ENCODE results near the gene OS9. TPM values are rescaled to one million over a fixed set of nuclear protein-coding genes. Genes with fewer than 3 reads are reported as not detected.
"Not testable (repeated sequence)": the region's sequence is repeated elsewhere in the genome, so short reads cannot be mapped to it uniquely, and the experiment has no call there.

The OS9 gene
- polyA plus RNA-seq, 2 donors: 106 to 120 TPM

- H3K27ac ChIP-seq (ENCODE audit: low read depth in 2 of 2, low read length in 1 of 2): no peak overlapping the region
- H3K4me1 ChIP-seq (ENCODE audit: control insufficient read depth in 2 of 2, insufficient read depth in 2 of 2, low read length in 1 of 2): peaks cover 0 to 3% of the 10 kb centered on the region in 2 donors
- 84 to 87% methylated on average over 11 of the region's 11 CpGs for WGBS, 2 donors
- no peaks in the 10 kb centered on the region for H3K27me3 ChIP-seq (ENCODE audit: control insufficient read depth in 1 of 2, insufficient read depth in 2 of 2, low read length in 2 of 2)
- no peaks in the 10 kb centered on the region for H3K9me3 ChIP-seq (ENCODE audit: control insufficient read depth in 2 of 2, insufficient read depth in 1 of 2, low read depth in 1 of 2, low read length in 1 of 2)
- H3K4me3 ChIP-seq (ENCODE audit: low read depth in 1 of 2, low read length in 2 of 2): no peak overlapping the region
- H3K36me3 ChIP-seq (ENCODE audit: control insufficient read depth in 2 of 2, insufficient read depth in 2 of 2, low read length in 1 of 2): peaks cover 12 to 41% of the 10 kb centered on the region in 2 donors
These were observed 27.0 kb downstream of the OS9 start for GRCh38 chr12:57720606-57721595.

GRCh38 chr12:57721846-57722608 is 28.1 kb downstream of the OS9 start:
- 94 to 95% methylated on average over 16 of the region's 16 CpGs for WGBS, 2 donors
- not testable (repeated sequence) for H3K27ac ChIP-seq (ENCODE audit: low read depth in 2 of 2, low read length in 1 of 2); H3K4me1 ChIP-seq (ENCODE audit: control insufficient read depth in 2 of 2, insufficient read depth in 2 of 2, low read length in 1 of 2); H3K4me3 ChIP-seq (ENCODE audit: low read depth in 1 of 2, low read length in 2 of 2); H3K9me3 ChIP-seq (ENCODE audit: control insufficient read depth in 2 of 2, insufficient read depth in 1 of 2, low read depth in 1 of 2, low read length in 1 of 2); H3K27me3 ChIP-seq (ENCODE audit: control insufficient read depth in 1 of 2, insufficient read depth in 2 of 2, low read length in 2 of 2)
- peaks cover 12 to 32% of the 10 kb centered on the region in 2 donors for H3K36me3 ChIP-seq (ENCODE audit: control insufficient read depth in 2 of 2, insufficient read depth in 2 of 2, low read length in 1 of 2)

- no peak overlapping the region for H3K27ac ChIP-seq (ENCODE audit: low read depth in 2 of 2, low read length in 1 of 2)
- peaks cover 12 to 29% of the 10 kb centered on the region in 2 donors for H3K36me3 ChIP-seq (ENCODE audit: control insufficient read depth in 2 of 2, insufficient read depth in 2 of 2, low read length in 1 of 2)
- WGBS, 2 donors: 55 to 61% methylated on average over 11 of the region's 11 CpGs
These were observed 29.0 kb downstream of the OS9 start for GRCh38 chr12:57722716-57723629.

GRCh38 chr12:57723630-57723962 is 29.7 kb downstream of the OS9 start:
- WGBS, 2 donors: 66 to 83% methylated on average over 2 of the region's 2 CpGs
- no peaks in the 10 kb centered on the region for H3K27me3 ChIP-seq (ENCODE audit: control insufficient read depth in 1 of 2, insufficient read depth in 2 of 2, low read length in 2 of 2)
- H3K4me1 ChIP-seq (ENCODE audit: control insufficient read depth in 2 of 2, insufficient read depth in 2 of 2, low read length in 1 of 2): peaks cover 8 to 11% of the 10 kb centered on the region in 2 donors
- no peak overlapping the region for H3K27ac ChIP-seq (ENCODE audit: low read depth in 2 of 2, low read length in 1 of 2)
- no peak overlapping the region for H3K4me3 ChIP-seq (ENCODE audit: low read depth in 1 of 2, low read length in 2 of 2)
- H3K9me3 ChIP-seq (ENCODE audit: control insufficient read depth in 2 of 2, insufficient read depth in 1 of 2, low read depth in 1 of 2, low read length in 1 of 2): no peaks in the 10 kb centered on the region
- H3K36me3 ChIP-seq (ENCODE audit: control insufficient read depth in 2 of 2, insufficient read depth in 2 of 2, low read length in 1 of 2): peaks cover 8 to 25% of the 10 kb centered on the region in 2 donors

More at GRCh38 chr12:57722716-57723629, 29.0 kb downstream of the OS9 start:
- no peaks in the 10 kb centered on the region for H3K9me3 ChIP-seq (ENCODE audit: control insufficient read depth in 2 of 2, insufficient read depth in 1 of 2, low read depth in 1 of 2, low read length in 1 of 2)
- H3K27me3 ChIP-seq (ENCODE audit: control insufficient read depth in 1 of 2, insufficient read depth in 2 of 2, low read length in 2 of 2): no peaks in the 10 kb centered on the region
- peaks cover 8 to 11% of the 10 kb centered on the region in 2 donors for H3K4me1 ChIP-seq (ENCODE audit: control insufficient read depth in 2 of 2, insufficient read depth in 2 of 2, low read length in 1 of 2)
- H3K4me3 ChIP-seq (ENCODE audit: low read depth in 1 of 2, low read length in 2 of 2): no peak overlapping the region

GRCh38 chr12:57724003-57724935 is 30.3 kb downstream of the OS9 start:
- WGBS, 2 donors: 83 to 86% methylated on average over 12 of the region's 12 CpGs

GRCh38 chr12:57724936-57725740 is 31.2 kb downstream of the OS9 start:
- Histone ChIP-seq H3K4me3 (ENCODE audit: low read depth in 1 of 2, low read length in 2 of 2) (no peak overlapping the region), H3K27ac (ENCODE audit: low read depth in 2 of 2, low read length in 1 of 2) (no peak overlapping the region), H3K27me3 (ENCODE audit: control insufficient read depth in 1 of 2, insufficient read depth in 2 of 2, low read length in 2 of 2) (no peaks in the 10 kb centered on the region)

More at GRCh38 chr12:57724003-57724935, 30.3 kb downstream of the OS9 start:
- Histone ChIP-seq H3K27ac (ENCODE audit: low read depth in 2 of 2, low read length in 1 of 2) (no peak overlapping the region), H3K9me3 (ENCODE audit: control insufficient read depth in 2 of 2, insufficient read depth in 1 of 2, low read depth in 1 of 2, low read length in 1 of 2) (no peaks in the 10 kb centered on the region), H3K36me3 (ENCODE audit: control insufficient read depth in 2 of 2, insufficient read depth in 2 of 2, low read length in 1 of 2) (peaks cover 7 to 21% of the 10 kb centered on the region in 2 donors), H3K4me3 (ENCODE audit: low read depth in 1 of 2, low read length in 2 of 2) (no peak overlapping the region), H3K27me3 (ENCODE audit: control insufficient read depth in 1 of 2, insufficient read depth in 2 of 2, low read length in 2 of 2) (no peaks in the 10 kb centered on the region), H3K4me1 (ENCODE audit: control insufficient read depth in 2 of 2, insufficient read depth in 2 of 2, low read length in 1 of 2) (peaks cover 8 to 11% of the 10 kb centered on the region in 2 donors)

GRCh38 chr12:57725851-57726150 is 31.9 kb downstream of the OS9 start:
- peak overlapping the region in 1 of 2 donors; percentile 84 for H3K4me3 ChIP-seq (ENCODE audit: low read depth in 1 of 2, low read length in 2 of 2)
- H3K9me3 ChIP-seq (ENCODE audit: control insufficient read depth in 2 of 2, insufficient read depth in 1 of 2, low read depth in 1 of 2, low read length in 1 of 2): no peaks in the 10 kb centered on the region
- H3K27me3 ChIP-seq (ENCODE audit: control insufficient read depth in 1 of 2, insufficient read depth in 2 of 2, low read length in 2 of 2): no peaks in the 10 kb centered on the region
- peaks cover 0 to 9% of the 10 kb centered on the region in 2 donors for H3K36me3 ChIP-seq (ENCODE audit: control insufficient read depth in 2 of 2, insufficient read depth in 2 of 2, low read length in 1 of 2)
- peak overlapping the region in 1 of 2 donors; percentile 72 for H3K27ac ChIP-seq (ENCODE audit: low read depth in 2 of 2, low read length in 1 of 2)
- H3K4me1 ChIP-seq (ENCODE audit: control insufficient read depth in 2 of 2, insufficient read depth in 2 of 2, low read length in 1 of 2): peaks cover 8 to 11% of the 10 kb centered on the region in 2 donors
- 25 to 30% methylated on average over 10 of the region's 10 CpGs for WGBS, 2 donors

More at GRCh38 chr12:57724936-57725740, 31.2 kb downstream of the OS9 start:
- Histone ChIP-seq H3K36me3 (ENCODE audit: control insufficient read depth in 2 of 2, insufficient read depth in 2 of 2, low read length in 1 of 2) (peaks cover 5 to 15% of the 10 kb centered on the region in 2 donors), H3K4me1 (ENCODE audit: control insufficient read depth in 2 of 2, insufficient read depth in 2 of 2, low read length in 1 of 2) (peaks cover 8 to 11% of the 10 kb centered on the region in 2 donors), H3K9me3 (ENCODE audit: control insufficient read depth in 2 of 2, insufficient read depth in 1 of 2, low read depth in 1 of 2, low read length in 1 of 2) (no peaks in the 10 kb centered on the region)
- WGBS, 2 donors: 39 to 50% methylated on average over 8 to 11 of the region's 11 CpGs

Measured in esophagus (tissue), 2 donors.